GM19025 (cell line): ENCODE measurements around the gene PKD2L1.
"Not testable (repeated sequence)": the region's sequence is repeated elsewhere in the genome, so short reads cannot be mapped to it uniquely, and the experiment has no call there.

Experiments used
- ATAC-seq: cut with Tn5 transposase; IDR thresholded peaks from one replicate; pipeline ENCODE4 v1.9.1; 2021; ENCODE audit warnings: mild to moderate bottlenecking, low read depth, moderate library complexity; ENCODE audit not compliant: unreplicated experiment

The PKD2L1 gene

GRCh38 chr10:100334762-100335161 is 4.7 kb upstream of the PKD2L1 start:
- ATAC-seq = no peak

GRCh38 chr10:100333661-100334440 is 3.8 kb upstream of the PKD2L1 start:
- no peak for ATAC-seq

DNA sequence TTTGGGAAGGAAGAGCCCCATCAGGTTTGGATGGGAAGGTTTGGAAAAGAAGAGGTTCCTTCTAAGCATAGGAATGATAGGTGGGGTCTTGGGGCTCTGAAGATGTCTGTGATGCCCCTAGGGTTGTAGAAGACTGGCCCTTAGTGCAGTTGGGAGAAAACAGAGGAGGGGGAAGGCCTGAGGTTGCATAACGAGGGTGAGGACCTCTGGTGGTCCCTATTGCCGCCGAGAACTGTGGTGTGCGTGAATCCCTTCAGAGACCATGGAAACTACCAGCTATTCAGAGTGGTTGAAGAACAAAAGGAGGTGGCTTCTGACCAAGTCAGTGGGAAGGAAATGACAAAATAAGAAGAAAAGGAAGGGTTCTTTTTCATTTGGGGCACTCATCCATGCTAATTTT is 3.1 kb upstream of the PKD2L1 start:
- ATAC-seq = no peak

DNA sequence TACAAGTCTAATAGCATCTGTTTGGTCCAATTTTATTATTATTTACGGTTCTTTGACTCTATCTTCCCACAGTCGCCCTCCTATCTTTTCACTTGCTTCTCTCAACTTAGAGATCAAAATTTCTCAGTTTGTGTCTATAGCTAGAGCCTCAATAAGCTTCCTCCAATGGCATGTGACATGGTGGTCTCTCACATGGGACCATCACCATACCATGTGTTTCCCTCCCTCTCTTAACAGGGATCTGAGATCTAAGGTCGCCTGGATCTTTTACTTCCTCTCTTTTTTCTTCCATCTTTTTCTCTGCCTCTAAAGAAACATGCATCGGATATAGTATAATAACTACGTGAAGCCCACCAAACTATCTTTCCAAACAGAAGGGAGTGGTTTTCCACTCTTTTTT is 1.8 kb downstream of the PKD2L1 start:
- no peak for ATAC-seq

DNA sequence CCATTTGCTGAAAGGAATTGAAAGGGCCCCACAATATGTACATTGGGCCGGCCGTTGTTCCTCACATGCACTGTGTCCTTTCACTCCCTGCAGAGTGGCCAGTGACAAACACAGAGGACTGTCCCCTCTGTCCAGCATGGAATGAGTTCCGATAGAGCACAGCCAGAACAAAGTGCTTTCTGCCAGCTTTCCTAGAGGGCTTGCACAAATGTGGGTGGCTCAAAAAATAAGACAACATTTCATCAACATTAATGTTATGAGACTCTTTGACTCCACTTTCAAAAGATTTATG is 2.4 kb downstream of the PKD2L1 start:
- no peak for ATAC-seq

GRCh38 chr10:100327007-100327717 is 2.9 kb downstream of the PKD2L1 start:
- ATAC-seq = peak; percentile 97

- ATAC-seq = no peak
These were observed 4.9 kb downstream of the PKD2L1 start for GRCh38 chr10:100325158-100325557.

- no peak for ATAC-seq
These were observed 10.2 kb downstream of the PKD2L1 start for GRCh38 chr10:100319707-100320402.

GRCh38 chr10:100318207-100318606 is 11.8 kb downstream of the PKD2L1 start:
- no peak for ATAC-seq

DNA sequence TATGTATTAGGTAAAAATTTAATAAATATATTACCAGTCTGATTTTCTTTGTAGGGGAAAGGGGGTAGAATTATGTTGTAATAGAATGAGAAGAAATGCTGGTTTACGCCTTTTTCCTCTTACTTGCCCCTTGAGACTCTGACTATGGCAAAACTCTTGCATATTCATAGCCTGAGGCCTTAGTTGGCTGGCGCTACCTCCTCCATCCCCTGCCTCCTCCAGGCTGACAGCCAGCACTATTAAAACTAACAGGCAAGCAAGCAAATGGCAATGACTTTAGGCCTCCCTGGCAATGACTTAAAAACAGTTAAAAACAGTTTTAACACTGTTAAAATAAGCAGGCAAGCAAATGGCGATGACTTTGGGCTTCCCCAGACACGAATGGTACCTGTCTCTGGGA is 14.4 kb downstream of the PKD2L1 start:
- ATAC-seq = no peak

GRCh38 chr10:100311298-100311697 is 18.7 kb downstream of the PKD2L1 start:
- no peak for ATAC-seq

DNA sequence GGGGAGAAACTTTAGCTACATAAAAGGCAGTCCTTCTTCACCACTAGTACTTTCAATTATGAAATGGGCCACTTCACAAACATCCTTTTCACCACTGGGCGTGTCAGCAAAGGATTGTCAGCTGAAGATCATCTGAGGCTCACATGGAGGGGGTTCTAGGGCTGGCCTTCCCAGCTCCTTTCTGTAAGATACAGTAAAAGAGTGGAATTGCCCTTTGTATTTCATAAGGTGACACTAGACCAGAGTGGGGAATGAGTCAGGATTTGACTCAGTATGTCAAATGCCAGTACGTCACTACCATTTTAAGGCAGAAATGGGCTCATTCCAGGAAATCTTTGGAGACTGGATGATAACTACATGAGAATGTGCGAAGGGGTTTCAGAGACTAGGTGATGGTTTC is 22.3 kb downstream of the PKD2L1 start:
- no peak for ATAC-seq

- ATAC-seq = no peak
These were observed 23.2 kb downstream of the PKD2L1 start for GRCh38 chr10:100306861-100307260.

DNA sequence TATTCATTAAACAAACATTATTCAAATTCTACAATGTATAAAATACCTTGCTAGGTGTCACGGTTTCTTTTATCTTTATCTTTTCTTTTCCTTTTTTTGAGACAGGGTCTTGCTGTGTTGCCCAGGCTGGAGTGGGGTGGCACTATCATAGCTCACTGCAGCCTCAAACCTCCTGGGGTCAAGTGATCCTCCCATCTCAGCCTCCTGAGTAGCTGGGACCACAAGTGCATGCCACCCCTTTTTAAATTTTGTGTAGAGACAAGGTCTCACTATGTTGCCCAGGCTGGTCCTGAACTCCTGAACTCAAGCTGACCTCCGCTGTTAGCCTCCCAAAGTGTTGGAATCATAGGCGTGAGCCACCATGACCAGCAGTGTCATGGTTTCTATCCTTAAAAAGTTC is 25.6 kb downstream of the PKD2L1 start:
- ATAC-seq = no peak

DNA sequence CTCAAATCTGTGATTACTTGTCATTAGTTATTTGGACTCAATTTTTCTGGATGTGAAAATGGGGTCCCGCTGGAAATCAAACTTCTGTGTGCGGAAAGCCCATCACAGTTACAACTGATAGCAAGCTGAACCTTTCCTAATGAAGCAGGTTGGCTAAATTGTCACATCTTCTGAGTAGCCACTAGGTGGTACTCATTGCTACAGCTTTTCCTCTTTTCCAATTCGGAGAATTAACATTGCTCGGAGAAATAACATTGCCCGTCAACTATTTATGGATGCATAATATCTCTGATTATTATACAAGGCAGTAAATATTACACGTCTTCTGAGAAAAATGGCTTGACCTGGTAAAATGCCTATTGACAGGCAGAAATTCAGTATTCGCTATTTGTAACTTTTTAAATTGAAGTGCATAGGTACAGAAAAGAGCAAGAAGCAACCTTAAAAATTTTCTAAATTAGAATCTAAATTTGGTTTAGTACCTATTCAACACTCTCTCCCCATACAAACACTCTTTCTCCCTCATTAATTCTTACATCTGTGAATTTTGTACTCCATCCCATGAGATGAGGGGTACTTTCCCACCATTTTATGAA is 26.2 kb downstream of the PKD2L1 start:
- no peak for ATAC-seq

GRCh38 chr10:100301123-100301522 is 28.9 kb downstream of the PKD2L1 start:
- not testable (repeated sequence) for ATAC-seq

DNA sequence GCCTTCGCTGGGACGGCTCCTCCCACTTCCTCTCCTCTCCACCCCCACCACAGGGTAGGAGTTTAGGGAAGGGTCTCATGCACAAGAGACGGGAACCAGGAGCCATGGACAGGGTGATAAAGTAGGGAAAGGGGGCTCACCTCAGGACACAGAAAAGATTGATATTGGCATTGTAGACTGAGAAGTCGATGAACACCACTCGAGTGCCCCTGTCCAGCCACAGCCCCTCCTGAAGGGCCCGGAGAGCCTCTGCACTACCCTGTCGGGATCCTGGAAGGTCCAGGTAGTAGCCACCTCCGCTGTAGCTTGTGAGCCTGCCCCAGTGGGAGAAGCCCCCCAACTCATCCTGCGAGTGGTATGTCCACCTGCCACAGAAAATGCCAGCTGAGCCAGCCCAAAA is 32.8 kb downstream of the PKD2L1 start:
- ATAC-seq = no peak

DNA sequence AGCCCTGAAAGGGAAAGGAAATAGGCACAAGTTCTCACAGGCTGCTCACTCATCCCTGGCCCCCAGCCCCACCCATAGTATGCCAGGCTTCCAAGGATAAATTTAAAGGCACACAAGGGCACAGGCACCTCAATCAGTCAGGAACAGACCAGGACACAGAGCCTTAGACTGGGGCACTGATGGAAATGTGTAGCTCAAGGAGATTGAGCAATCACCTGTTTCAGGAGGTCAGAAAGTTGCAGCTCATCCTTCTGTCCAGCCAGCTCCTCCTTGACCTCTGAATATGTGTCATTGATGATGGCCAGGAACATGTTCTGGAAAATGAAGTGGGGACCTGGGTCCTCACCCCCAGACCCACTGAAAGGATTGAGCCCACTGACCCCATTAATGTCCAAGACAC is 37.0 kb downstream of the PKD2L1 start:
- ATAC-seq = no peak

GRCh38 chr10:100292300-100292699 is 37.7 kb downstream of the PKD2L1 start:
- ATAC-seq = not testable (repeated sequence)

DNA sequence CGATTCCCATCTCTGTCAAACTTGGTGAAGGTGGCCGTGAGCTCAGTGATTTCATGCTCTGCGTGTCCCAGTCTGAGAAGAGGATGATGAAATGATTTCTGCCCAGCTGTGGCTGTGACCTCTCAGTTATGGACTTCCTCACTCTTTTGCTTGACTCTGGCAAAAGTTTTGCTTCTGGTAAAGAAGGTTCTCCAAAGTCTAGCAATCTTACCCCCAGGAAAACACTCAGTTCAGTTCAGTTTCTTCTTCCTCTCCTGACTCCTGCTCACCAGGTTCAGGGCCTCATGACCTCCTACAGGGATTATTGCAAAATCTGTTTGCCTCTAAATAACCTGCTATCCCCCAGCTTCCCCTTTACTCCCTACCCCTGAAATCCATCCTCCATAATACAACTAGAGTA is 38.7 kb downstream of the PKD2L1 start:
- no peak for ATAC-seq

GRCh38 chr10:100289641-100290040 is 40.4 kb downstream of the PKD2L1 start:
- ATAC-seq = no peak
